HG03139 (cell line): Measurements from ENCODE around the gene PTGIS.
"Not testable (repeated sequence)": the region's sequence is repeated elsewhere in the genome, so short reads cannot be mapped to it uniquely, and the experiment has no call there.

Experiments
- ATAC-seq: cut with Tn5 transposase; IDR thresholded peaks from one replicate; pipeline ENCODE4 v1.9.1; 2021; ENCODE audit not compliant: unreplicated experiment

PTGIS gene

GRCh38 chr20:49567421-49568277 is at the start of gene PTGIS:
PTGIS (minus strand) TSS chr20:49568137; CDS start chr20:49568116, 21 bp downstream.
- no peak for ATAC-seq

- not testable (repeated sequence) for ATAC-seq
Measured at GRCh38 chr20:49617394-49617793, 49.5 kb upstream of the PTGIS start.

DNA sequence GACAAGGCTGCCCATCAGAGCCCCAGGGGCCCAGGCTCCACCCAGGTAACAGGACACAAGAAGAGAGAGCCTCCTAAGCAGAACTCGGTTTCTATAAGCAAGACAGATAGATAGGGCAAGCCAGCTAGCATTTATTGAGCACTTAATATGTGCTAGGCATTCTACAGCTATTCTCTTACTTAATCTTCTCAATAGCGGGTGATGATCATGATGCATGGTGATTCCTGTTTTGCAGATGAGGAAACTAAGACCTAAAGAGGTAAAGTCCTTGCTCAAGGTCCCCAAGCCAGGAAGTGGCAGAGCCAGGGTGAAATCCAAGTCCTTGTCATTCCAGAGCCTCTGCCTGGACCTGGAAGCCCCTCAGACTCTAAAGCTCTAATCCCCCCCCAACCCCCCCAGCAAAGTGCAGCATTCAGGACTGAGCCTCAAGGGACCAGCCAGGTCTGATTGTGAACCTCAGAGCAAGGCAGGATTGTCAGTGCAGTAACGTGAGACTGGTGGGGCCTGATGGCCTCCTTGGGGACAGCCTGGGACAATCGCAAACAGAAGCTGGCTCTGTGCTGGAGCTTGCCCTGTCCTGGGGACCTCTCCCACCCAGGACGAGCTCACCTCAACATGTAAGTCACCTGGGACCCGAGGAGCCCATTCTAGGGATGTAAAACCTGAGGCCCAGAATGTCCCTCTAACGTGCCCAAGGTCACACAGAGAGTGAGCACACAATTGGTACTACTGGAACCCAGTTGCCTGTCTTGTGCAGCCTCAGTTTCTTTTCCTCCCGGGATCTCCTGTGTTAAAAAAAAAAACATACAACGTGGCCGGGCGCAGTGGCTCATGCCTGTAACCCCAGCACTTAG is 48.4 kb upstream of the PTGIS start:
- ATAC-seq: no peak

DNA sequence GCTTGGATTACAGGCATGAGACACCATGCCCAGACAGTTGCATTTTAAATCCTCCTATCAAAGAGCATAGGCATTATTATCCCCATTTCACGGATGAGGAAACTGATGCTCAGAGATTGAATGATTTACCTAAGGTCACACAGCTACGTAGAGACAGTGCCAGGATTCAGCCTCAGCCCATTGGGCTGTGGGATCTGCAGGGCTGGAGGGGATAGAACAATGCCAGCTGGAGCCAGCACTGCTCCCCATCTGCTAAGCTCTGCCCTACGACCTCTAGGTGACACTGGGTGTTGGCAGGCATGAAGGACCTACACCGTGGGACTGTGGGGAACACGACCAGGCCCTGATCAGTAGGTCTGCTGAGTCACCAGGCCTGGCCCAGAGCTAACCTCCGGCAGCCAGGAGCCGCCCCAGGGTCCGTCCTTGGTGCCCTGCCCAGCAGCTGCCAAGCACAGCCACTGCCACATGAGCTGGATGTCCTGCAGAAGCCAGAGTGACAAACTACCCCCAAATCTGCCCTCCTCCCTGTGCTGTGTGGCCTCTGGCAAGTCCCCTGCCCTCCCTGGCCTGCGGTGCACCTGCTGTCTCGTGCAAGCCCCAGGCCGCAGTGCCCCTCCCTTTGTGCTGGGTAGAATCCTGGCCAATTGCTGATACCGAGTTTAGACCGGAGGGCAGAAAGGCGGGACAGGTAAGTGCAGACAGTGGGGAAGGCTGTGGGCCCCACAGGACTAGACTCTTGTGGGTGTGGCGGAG is 47.6 kb upstream of the PTGIS start:
- ATAC-seq: no peak

DNA sequence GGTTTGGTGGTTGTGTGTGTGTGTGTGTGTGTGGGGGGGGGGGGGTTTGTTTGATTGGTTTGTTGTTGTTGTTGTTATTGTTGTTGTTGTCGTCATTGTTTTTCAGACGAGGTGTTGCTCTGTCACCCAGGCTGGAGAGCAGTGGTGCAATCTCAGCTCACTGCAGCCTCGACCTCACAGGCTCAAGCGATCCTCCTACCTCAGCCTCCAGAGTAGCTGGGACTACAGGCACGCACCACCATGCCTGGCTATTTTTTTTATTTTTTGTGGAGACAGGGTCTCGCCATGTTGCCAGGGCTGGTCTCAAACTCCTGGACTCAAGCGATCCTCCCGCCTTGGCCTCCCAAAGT is 47.1 kb upstream of the PTGIS start:
- ATAC-seq: not testable (repeated sequence)

- ATAC-seq: no peak
Measured at GRCh38 chr20:49614338-49615050, 46.6 kb upstream of the PTGIS start.

DNA sequence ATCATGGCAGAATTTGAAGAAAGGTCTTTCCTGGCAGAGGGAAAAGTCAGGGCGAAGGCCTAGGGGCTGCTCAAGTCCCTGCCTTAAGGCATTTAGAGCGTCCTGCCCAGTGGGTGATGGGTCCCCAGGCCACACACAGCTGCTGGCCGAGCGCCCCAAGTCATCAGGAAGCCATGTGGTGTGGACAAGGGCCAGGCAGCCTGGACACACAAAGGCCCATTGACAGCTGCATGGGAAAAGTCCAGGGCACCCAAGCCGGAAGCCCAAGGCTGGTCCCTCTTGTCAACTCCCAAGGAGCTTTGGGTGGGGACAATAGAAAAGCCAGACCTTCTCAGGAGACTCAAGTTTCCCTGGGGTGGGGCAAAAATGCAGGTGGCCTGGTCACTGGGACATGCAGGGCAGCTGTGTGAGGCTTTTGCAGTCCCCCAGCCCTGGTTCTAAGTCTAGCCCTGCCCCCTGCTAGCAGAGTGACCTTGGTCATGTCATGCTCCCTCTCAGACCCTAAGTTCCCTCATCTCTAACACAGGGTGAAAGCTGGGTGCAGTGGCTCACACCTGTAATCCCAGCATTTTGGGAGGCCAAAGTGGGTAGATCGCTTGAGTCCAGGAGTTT is 44.3 kb upstream of the PTGIS start:
- no peak for ATAC-seq

DNA sequence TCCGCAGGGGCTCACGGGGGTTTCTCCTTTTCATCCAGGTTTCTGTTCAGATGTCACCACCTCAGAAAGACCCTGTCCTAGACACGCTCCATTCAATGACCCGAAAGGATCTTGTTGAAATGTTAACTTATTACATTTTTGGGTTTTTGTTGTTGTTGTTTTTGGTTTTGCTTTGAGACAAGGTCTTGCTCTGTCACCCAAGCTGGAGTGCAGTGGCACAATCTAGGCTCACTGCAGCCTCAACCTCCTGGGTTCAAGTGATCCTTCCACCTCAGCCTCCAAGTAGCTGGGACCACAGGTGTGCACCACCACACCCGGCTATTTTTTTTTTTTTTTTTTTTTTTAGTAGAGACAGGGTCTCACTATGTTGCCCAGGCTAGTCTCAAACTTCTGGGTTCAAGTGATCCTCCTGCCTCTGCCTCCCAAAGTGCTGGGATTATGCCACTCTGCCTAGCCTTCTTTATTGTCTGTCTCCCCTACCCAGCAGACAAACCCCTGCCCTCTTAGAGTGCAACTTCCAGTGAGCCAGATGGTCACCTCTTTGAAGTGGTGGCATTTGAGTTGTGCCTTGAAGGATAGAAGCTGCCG is 43.7 kb upstream of the PTGIS start:
- ATAC-seq: not testable (repeated sequence)

DNA sequence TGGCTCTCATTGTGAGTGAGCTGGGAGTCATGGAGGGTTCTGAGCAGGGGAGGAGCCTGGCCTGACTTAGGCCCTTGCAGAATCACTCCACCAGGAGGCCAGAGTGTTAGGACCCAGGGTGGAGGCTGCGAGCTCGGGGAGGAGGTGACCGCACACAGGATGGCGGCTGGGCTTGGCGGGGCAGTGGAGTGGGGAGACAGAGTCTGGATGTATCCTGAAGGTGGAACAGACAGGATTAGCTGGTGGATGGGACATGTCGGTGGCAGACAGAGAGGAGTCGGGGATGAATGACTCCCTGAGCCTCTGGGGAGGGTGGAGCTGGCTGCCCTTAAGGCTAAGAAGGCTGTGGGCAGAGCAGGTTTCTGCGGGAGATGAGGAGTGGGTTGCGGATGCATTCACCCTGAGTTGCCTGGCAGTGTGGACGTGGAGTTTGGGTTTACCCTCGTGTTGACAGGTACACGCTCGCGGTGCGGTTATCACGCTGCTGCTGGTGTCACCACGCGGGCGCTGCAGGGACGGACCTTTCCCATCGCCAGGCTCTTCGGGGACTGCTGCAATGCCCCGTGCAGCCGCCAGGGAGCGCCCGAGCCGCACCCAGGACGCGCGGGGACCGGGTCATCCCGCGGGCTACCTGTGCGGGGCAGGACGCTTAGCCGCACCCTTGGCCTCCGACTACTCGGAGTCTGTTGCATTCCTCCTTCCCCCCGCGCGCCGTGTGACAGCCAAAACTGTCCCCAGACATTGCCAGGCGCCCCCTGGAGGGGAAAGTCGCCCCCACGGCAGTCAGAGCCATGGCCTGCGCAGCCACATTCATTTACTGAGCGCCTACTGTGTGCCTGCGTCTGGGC is 43.0 kb upstream of the PTGIS start:
- ATAC-seq: peak; percentile 47

DNA sequence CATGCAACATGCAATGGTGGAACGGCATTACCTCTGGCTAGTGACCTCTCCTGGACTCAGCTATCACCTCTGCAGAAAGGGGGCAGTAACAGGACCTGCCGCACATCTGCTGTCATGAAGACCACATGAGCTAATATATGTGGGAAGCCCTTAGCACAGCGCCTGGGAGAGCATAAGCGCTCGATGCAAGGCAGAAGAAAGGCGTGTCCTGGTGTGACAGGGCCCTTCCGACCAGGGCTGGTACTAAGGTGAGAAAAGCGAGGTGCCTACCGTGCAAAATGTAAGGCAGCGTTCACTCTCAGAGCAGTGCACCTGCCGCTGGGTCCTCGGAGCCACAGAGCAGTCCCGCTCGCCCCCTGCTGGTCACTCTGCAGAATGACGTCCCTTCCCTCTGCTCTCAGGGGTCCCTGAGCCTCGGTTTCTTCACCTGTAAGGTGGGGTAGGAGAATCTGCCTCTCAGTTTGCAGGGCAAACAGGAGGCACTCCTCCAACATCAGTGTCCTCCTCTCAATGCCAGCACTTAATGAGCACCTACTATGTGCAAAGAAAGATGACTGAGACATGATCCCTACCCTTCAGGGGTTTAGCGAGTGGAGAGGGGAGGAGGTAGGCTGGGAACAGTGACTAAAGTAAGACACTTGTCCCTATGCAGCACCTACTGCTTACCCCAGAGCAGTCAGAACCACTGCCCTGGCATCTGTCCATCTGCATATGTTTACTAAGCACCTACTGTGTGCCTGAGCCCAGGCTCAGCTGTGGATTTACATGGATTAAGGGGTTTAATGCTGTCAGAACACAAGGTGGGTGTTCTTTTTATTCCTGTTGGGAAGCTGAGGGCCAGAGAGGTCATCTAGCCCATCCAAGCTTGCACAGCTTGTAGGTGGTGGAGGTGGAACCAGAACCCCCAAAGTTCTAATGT is 41.1 kb upstream of the PTGIS start:
- ATAC-seq: no peak

- ATAC-seq: no peak
Measured at GRCh38 chr20:49607568-49607967, 39.6 kb upstream of the PTGIS start.

DNA sequence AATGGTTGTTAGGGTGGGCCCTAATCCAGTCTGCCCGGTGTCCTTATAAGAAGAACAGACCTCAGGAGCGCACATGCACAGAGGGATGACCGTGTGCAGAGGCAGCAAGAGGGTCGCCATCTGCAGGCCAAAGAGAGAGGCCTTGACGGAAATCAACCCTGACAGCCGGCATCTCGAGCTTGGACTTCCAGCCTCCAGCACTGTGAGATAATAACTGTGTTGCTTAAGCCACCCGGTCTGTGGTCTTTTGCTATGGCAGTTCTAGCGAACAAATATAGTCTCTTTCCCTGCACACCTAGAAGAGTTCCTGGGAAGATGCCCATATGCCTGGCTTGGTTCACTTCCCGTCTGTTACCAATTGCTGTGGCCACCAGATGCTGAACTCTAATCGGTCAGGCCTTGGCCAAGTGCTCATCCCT is 35.3 kb upstream of the PTGIS start:
- ATAC-seq: no peak

DNA sequence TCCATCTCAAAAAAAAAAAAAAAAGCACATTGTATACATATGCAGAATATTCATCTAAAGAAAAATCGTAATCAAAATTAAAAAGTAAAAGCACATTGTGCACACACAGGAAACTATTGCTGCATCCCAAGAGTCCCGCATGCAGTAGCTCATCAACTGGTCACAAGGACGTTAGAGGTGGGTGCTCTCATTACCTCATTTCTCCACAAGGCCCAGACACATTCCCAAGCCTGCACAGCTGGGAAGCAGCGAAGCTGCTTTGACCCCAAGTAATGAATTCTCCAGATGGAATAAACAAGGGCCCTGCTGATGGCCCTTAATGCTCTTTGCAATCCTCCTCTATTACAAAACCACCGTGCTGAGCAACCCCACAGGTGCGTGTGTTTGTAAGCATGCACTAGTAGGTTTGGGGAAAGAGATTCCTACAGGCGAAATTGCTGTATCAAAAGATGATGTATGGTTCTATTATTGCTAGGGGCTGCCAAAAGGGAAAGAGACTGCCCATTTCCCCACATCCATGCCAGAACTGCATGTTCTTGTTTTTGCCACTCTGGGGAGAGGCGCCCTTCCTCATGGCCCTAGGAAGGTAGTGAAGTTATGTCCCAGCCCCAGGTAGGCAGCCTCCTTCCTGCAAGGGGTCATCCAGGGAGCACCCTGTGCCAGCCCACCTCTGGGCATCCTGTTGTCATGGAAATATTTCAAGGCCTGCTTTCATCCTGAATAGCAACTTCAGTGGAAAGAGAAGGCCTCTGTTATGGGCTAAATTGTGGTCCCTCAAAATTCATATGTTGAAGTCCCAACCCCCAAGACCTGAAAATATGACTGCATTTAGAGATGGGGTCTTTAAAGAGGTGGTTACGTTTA is 34.6 kb upstream of the PTGIS start:
- no peak for ATAC-seq

DNA sequence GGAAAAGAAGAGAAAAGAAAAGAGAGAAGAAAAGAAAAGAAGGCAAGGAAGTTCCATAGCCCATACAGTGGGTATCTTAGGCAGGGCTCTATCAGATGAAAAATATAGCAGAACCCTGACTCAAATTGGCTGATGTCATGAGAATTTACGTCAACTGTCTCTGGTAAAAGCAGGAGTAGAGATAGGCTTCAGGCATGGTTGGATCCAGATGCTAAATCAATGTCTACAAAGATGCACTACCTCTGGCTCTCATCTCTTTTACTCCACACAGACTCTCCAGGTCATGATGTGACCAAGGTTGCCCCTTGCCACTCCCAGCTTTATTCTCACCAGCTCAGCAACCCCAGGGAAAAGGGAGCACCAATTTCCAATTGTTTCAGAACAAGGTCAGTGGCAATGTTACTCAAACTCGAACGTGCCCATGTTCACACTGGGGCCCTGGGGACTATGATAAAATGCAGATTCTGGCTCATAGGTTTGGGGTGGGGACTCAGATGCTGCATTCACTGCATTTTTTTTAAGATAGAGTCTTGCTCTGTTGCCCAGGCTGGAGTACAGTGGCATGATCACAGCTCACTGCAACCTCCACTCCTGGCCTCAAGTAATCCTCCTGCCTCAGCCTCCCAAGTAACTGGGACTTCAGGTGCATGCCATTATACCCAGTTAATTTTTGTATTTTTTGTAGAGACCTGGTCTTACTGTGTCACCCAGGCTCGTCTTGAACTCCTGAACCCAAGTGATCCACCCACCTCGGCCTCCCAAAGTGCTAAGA is 33.4 kb upstream of the PTGIS start:
- no peak for ATAC-seq

GRCh38 chr20:49599746-49600113 is 31.8 kb upstream of the PTGIS start:
- ATAC-seq: no peak

DNA sequence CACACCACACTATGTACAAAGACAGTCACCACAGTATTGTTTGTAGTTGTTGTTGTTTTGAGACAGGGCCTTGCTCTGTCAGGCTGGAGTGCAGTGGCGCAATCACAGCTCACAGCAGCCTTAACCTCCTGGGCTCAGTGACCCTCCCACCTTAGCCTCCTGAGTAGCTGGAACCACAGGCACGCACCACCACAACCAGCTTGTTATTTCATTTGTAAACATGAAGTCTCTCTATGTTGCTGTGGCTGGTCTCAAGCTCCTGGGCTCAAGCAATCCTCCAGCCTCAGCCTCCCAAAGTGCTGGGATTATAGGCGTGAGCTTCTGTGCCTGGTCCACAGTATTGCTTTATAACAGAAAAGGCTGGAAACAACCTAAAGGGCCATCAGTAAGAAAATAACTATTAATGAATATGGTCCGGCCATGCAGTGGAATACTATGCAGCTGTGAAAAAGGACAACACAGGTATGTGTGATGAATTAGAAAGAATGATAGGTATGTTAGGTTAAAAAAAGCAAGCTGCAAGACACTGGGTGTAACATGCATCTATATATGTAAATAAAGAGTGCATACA is 30.0 kb upstream of the PTGIS start:
- no peak for ATAC-seq
